ENCODE results near the gene WFDC10B.
"Not testable (repeated sequence)": the region's sequence is repeated elsewhere in the genome, so short reads cannot be mapped to it uniquely, and the experiment has no call there.

The WFDC10B gene

GRCh38 chr20:45647441-45648050, 57.3 kb downstream of the WFDC10B start:
- H2AFZ ChIP-seq (ENCODE audit: low read depth): no peak overlapping the region

DNA sequence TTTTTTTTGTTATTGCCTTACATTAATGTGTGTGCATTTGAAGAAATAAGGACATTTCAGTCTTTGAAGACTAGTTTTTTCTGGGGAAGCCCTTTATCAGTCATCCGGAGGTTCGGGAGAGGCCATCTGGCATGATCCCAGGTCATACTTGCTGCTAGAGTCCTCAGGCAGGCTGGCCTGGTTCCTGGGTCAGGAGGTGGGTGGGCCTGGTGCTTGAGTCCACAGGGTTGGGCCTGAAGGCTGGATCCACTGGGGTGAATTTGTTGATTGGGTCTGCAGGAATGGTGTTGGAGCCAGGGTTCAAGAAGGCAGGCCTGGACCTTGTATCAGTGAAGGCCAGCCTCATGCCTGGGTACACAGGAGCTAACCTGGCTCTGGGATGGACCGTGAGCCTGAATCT, 57.9 kb downstream of the WFDC10B start:
- H3K4me2 ChIP-seq: no peak overlapping the region
- no peaks in the 10 kb centered on the region for H4K20me1 ChIP-seq (ENCODE audit: insufficient read depth)
- no peak overlapping the region for H3K9ac ChIP-seq
- no peaks in the 10 kb centered on the region for H3K4me1 ChIP-seq (ENCODE audit: low read depth, poor library complexity, severe bottlenecking)
- no peaks in the 10 kb centered on the region for H3K36me3 ChIP-seq (ENCODE audit: insufficient read depth)
- TF ChIP-seq, protein P1, sequence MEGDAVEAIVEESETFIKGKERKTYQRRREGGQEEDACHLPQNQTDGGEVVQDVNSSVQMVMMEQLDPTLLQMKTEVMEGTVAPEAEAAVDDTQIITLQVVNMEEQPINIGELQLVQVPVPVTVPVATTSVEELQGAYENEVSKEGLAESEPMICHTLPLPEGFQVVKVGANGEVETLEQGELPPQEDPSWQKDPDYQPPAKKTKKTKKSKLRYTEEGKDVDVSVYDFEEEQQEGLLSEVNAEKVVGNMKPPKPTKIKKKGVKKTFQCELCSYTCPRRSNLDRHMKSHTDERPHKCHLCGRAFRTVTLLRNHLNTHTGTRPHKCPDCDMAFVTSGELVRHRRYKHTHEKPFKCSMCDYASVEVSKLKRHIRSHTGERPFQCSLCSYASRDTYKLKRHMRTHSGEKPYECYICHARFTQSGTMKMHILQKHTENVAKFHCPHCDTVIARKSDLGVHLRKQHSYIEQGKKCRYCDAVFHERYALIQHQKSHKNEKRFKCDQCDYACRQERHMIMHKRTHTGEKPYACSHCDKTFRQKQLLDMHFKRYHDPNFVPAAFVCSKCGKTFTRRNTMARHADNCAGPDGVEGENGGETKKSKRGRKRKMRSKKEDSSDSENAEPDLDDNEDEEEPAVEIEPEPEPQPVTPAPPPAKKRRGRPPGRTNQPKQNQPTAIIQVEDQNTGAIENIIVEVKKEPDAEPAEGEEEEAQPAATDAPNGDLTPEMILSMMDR (conservative IDR thresholded peaks at IDR 0.05; ENCODE audit: low read depth, low read length): no peak
- H3K79me2 ChIP-seq (ENCODE audit: insufficient read depth, low read depth): no peaks in the 10 kb centered on the region
- no peaks in the 10 kb centered on the region for H3K27me3 ChIP-seq (ENCODE audit: insufficient read depth, low read depth)
- no peak overlapping the region for H3K27ac ChIP-seq
- no peak overlapping the region for H3K4me3 ChIP-seq (IDR thresholded peaks at IDR 0.05; ENCODE audit: insufficient read depth, low read depth, low read length)
- no peak overlapping the region for H2AFZ ChIP-seq (ENCODE audit: low read depth)

More at GRCh38 chr20:45647441-45648050, 57.3 kb downstream of the WFDC10B start:
- Histone ChIP-seq H3K4me1 (ENCODE audit: low read depth, poor library complexity, severe bottlenecking) (no peaks in the 10 kb centered on the region), H3K79me2 (ENCODE audit: insufficient read depth, low read depth) (no peaks in the 10 kb centered on the region), H3K9ac (no peak overlapping the region), H3K27ac (no peak overlapping the region), H3K4me2 (no peak overlapping the region), H4K20me1 (ENCODE audit: insufficient read depth) (no peaks in the 10 kb centered on the region), H3K27me3 (ENCODE audit: insufficient read depth, low read depth) (no peaks in the 10 kb centered on the region), H3K4me3 (IDR thresholded peaks at IDR 0.05; ENCODE audit: insufficient read depth, low read depth, low read length) (no peak overlapping the region), H3K36me3 (ENCODE audit: insufficient read depth) (no peaks in the 10 kb centered on the region)
- TF ChIP-seq, protein P1 (conservative IDR thresholded peaks at IDR 0.05; ENCODE audit: low read depth, low read length): no peak

DNA sequence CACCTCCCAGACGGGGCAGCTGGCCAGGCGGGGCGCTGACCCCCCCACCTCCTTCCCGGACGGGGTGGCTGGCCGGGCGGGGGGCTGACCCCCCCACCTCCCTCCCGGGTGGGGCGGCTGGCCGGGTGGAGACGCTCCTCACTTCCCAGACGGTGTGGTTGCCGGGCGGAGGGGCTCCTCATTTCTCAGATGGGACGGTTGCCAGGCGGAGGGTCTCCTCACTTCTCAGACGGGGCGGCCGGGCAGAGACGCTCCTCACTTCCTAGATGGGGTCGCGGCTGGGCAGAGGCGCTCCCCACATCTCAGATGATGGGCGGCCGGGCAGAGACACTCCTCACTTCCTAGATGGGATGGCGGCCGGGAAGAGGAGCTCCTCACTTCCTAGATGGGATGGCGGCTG, 59.0 kb downstream of the WFDC10B start:
- H2AFZ ChIP-seq (ENCODE audit: low read depth); H4K20me1 ChIP-seq (ENCODE audit: insufficient read depth); H3K27ac ChIP-seq; H3K9ac ChIP-seq; H3K4me3 ChIP-seq (IDR thresholded peaks at IDR 0.05; ENCODE audit: insufficient read depth, low read depth, low read length); H3K79me2 ChIP-seq (ENCODE audit: insufficient read depth, low read depth); H3K4me2 ChIP-seq; H3K4me1 ChIP-seq (ENCODE audit: low read depth, poor library complexity, severe bottlenecking); H3K27me3 ChIP-seq (ENCODE audit: insufficient read depth, low read depth); H3K36me3 ChIP-seq (ENCODE audit: insufficient read depth): not testable (repeated sequence)

- H3K36me3 ChIP-seq (ENCODE audit: insufficient read depth); H3K27ac ChIP-seq; H3K4me2 ChIP-seq; H4K20me1 ChIP-seq (ENCODE audit: insufficient read depth); H3K79me2 ChIP-seq (ENCODE audit: insufficient read depth, low read depth); H3K4me1 ChIP-seq (ENCODE audit: low read depth, poor library complexity, severe bottlenecking); H2AFZ ChIP-seq (ENCODE audit: low read depth); H3K27me3 ChIP-seq (ENCODE audit: insufficient read depth, low read depth); H3K4me3 ChIP-seq (IDR thresholded peaks at IDR 0.05; ENCODE audit: insufficient read depth, low read depth, low read length); H3K9ac ChIP-seq: not testable (repeated sequence)
These were observed 63.7 kb downstream of the WFDC10B start for GRCh38 chr20:45641076-45641475.

GRCh38 chr20:45639687-45640086, 65.1 kb downstream of the WFDC10B start:
- no peak overlapping the region for H3K27ac ChIP-seq
- H3K27me3 ChIP-seq (ENCODE audit: insufficient read depth, low read depth): no peaks in the 10 kb centered on the region
- H3K4me3 ChIP-seq (IDR thresholded peaks at IDR 0.05; ENCODE audit: insufficient read depth, low read depth, low read length): no peak overlapping the region
- H3K4me1 ChIP-seq (ENCODE audit: low read depth, poor library complexity, severe bottlenecking): no peaks in the 10 kb centered on the region
- no peak overlapping the region for H3K4me2 ChIP-seq
- no peaks in the 10 kb centered on the region for H4K20me1 ChIP-seq (ENCODE audit: insufficient read depth)
- H3K9ac ChIP-seq: no peak overlapping the region
- TF ChIP-seq, protein P1 (conservative IDR thresholded peaks at IDR 0.05; ENCODE audit: low read depth, low read length): no peak
- no peaks in the 10 kb centered on the region for H3K79me2 ChIP-seq (ENCODE audit: insufficient read depth, low read depth)
- no peaks in the 10 kb centered on the region for H3K36me3 ChIP-seq (ENCODE audit: insufficient read depth)
- H2AFZ ChIP-seq (ENCODE audit: low read depth): no peak overlapping the region

Measured in KMS-11 (cell line).